Progenitor cell of endocrine pancreas (in vitro differentiated cells): ENCODE results near the gene HPCAL4. TPM values are rescaled to one million over a fixed set of nuclear protein-coding genes. Genes with fewer than 3 reads are reported as not detected.

Source experiments
- DNase-seq: peaks from one replicate; pipeline ENCODE4 v3.0.0; 2021; ENCODE audit warnings: low spot score; ENCODE audit not compliant: unreplicated experiment
- H3K27ac Mint-ChIP-seq: 2 replicates; pipeline ENCODE4 v1.8.0; 2021; ENCODE audit warnings: mild to moderate bottlenecking, moderate library complexity, mixed read lengths
- H3K27me3 Mint-ChIP-seq: 2 replicates; pipeline ENCODE4 v1.8.0; 2021; ENCODE audit warnings: mixed read lengths
- H3K36me3 Mint-ChIP-seq: 2 replicates; pipeline ENCODE4 v1.8.0; 2022; ENCODE audit warnings: mixed read lengths; ENCODE audit not compliant: insufficient read depth
- H3K4me1 Mint-ChIP-seq: 2 replicates; pipeline ENCODE4 v1.8.0; 2021; ENCODE audit warnings: low read depth, mixed read lengths
- H3K4me3 Mint-ChIP-seq: 2 replicates; pipeline ENCODE4 v1.8.0; 2021; ENCODE audit warnings: low read depth, mild to moderate bottlenecking, moderate library complexity, mixed read lengths
- H3K9me3 Mint-ChIP-seq: 2 replicates; pipeline ENCODE4 v1.8.0; 2021; ENCODE audit warnings: low read depth, mixed read lengths
- total RNA-seq: library from RNA; stranded (reverse); gene quantifications from 2 replicates; pipeline ENCODE4 v1.2.1, GENCODE V29; 2021
- TF ChIP-seq, protein P1 (sequence below): fragments of 200-600 bp; sonication (generic); IDR thresholded peaks from one replicate; pipeline ENCODE4 v1.5.0; 2021; ENCODE audit warnings: antibody characterized with exemption, mild to moderate bottlenecking; ENCODE audit not compliant: unreplicated experiment

Gene HPCAL4
- total RNA-seq, 1 donor from 2014 or later: not detected

DNA sequence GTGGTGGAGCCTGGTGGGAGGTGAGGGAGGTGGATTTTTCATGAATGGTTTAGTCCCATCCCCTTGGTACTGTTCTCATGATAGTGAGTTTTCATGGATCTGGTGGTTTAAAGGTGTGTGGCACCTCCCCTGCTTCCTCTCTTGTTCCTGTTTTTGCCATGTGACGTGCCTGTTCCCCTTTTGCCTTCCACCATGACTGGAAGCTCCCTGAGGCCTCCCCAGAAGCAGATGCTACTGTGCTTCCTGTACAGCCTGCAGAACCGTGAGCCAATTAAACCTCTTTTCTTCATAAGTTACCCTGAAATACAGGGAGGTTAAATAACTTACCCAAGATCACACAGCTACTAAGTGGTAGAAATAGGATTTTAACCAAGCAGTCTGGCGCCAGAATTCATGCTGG is 47.5 kb downstream of the HPCAL4 start:
- H3K27me3 Mint-ChIP-seq: peaks cover 46% of the 10 kb centered on the region
- no peaks in the 10 kb centered on the region for H3K36me3 Mint-ChIP-seq
- no peak overlapping the region for H3K27ac Mint-ChIP-seq
- H3K4me1 Mint-ChIP-seq: peaks cover 8% of the 10 kb centered on the region
- no peaks in the 10 kb centered on the region for H3K9me3 Mint-ChIP-seq
- H3K4me3 Mint-ChIP-seq: no peak overlapping the region
- DNase-seq: no peak
- TF ChIP-seq, protein P1, sequence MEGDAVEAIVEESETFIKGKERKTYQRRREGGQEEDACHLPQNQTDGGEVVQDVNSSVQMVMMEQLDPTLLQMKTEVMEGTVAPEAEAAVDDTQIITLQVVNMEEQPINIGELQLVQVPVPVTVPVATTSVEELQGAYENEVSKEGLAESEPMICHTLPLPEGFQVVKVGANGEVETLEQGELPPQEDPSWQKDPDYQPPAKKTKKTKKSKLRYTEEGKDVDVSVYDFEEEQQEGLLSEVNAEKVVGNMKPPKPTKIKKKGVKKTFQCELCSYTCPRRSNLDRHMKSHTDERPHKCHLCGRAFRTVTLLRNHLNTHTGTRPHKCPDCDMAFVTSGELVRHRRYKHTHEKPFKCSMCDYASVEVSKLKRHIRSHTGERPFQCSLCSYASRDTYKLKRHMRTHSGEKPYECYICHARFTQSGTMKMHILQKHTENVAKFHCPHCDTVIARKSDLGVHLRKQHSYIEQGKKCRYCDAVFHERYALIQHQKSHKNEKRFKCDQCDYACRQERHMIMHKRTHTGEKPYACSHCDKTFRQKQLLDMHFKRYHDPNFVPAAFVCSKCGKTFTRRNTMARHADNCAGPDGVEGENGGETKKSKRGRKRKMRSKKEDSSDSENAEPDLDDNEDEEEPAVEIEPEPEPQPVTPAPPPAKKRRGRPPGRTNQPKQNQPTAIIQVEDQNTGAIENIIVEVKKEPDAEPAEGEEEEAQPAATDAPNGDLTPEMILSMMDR: no peak

DNA sequence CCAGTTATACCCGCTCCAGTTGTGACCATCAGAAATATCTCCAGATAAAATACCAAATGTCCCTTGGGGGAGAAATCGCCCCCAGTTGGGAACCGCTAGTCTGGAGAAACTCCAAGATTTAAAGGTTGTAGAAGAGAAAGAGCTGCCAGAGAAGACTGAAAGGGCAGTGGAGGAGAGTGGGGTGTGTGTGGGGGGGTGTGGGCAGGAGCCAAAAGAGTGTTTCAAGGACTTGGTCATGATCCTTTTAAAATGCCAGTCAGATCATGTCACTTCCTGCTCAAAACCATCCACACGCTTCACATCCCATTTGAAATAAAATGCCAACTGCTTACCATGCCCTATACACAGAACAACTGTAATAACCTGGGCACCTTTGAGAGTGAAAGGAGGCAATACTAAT is 48.4 kb downstream of the HPCAL4 start:
- H3K27ac Mint-ChIP-seq: no peak overlapping the region
- no peak for DNase-seq
- H3K4me3 Mint-ChIP-seq: no peak overlapping the region
- peaks cover 8% of the 10 kb centered on the region for H3K4me1 Mint-ChIP-seq
- no peaks in the 10 kb centered on the region for H3K9me3 Mint-ChIP-seq
- H3K36me3 Mint-ChIP-seq: no peaks in the 10 kb centered on the region
- peaks cover 55% of the 10 kb centered on the region for H3K27me3 Mint-ChIP-seq
- TF ChIP-seq, protein P1: no peak

DNA sequence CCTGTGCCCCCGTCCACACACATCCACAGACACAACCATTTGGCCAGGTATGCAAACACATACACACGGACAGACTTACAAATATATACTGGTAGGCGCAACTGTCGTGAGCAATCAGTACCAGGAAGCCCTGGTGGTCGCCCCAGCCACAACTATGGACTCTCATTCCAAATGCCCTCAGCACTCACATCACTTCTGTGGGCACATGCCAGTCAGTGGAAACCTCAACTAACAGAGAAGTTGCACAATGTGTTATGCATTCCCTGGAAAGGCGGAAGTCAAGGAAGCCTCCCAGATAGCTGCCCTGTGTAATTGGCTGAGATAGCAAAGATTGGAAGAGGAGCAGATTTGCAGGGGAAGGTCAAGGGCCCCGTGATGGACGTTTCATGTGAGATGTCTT is 50.4 kb downstream of the HPCAL4 start:
- no peaks in the 10 kb centered on the region for H3K4me1 Mint-ChIP-seq
- H3K27ac Mint-ChIP-seq: no peak overlapping the region
- no peaks in the 10 kb centered on the region for H3K36me3 Mint-ChIP-seq
- no peaks in the 10 kb centered on the region for H3K9me3 Mint-ChIP-seq
- H3K27me3 Mint-ChIP-seq: peaks cover 74% of the 10 kb centered on the region
- H3K4me3 Mint-ChIP-seq: no peak overlapping the region
- no peak for DNase-seq
- TF ChIP-seq, protein P1: no peak

DNA sequence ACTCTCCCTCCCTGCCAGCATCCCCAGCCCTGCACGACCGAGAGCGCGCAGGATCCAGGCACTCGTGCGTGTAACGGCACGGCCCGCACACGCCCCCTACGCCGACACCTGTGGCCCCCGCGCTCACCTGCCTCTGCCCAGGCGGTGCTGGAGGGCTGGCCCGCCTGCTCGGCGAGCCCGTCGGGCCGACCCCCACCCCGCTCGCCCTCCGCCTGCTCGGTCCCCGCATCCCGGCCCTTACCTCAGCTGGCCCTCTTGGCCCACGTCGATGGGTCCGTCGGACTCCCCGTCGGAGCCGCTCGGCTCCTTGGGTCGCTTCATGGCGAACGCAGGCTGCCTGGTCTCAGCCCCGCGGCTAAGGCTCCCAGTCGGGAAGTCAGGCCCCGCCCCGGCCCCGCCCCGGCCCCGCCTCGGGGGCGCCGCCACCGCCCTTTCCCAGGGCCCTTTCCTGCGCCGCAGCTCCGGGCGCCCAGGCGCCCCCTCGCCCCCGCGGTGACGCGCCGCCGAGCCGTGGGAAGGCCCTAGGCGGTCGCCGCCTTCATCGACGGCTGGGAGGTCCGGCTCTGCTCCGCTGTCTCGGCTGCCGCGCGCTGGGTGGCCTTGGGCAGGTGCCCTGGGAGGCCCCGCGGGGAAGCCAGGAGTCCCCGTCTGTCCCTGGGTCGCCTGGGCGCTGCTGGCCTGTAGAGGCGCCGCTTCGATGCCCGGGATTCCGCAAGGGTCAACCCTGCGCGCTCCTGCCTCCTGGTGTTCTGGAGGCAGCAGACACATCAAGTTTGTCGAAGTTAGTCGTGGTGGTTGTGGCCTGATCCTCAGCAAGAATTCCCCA is 51.7 kb downstream of the HPCAL4 start, which contains the start of gene HEYL:
Gene HEYL (minus strand): TSS at position 339 of the 826 bp plus-strand sequence. CDS start 18 bp downstream, at position 321.
- no peak within 1 kb of the TSS for H3K27ac Mint-ChIP-seq
- peak; percentile 55 for DNase-seq
- H3K4me1 Mint-ChIP-seq: no peaks in the 10 kb centered on the region
- H3K36me3 Mint-ChIP-seq: no peaks in the 10 kb centered on the region
- TF ChIP-seq, protein P1: peak; percentile 58
- no peaks in the 10 kb centered on the region for H3K9me3 Mint-ChIP-seq
- H3K27me3 Mint-ChIP-seq: peaks cover 85% of the 10 kb centered on the region
- H3K4me3 Mint-ChIP-seq: peak within 1 kb of the TSS; percentile 56

DNA sequence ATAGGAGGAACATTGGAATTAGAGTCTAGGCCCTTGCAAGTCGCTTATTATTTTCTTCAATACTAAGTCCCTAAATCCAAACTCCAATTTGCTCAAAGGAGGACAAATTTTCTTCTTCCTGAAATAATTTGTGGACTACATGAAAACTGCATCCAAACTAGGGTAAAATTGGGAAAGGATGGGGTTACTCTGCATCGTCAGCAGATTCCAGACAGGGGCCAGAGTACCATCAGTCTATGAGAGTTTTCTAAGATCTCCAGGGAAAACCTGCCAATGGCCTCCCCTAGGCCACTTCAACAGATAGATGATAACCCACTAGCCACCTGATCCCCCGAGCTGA is 52.3 kb downstream of the HPCAL4 start:
- Mint-ChIP-seq H3K4me3 (peak overlapping the region; percentile 49), H3K4me1 (no peaks in the 10 kb centered on the region), H3K36me3 (no peaks in the 10 kb centered on the region), H3K27me3 (peaks cover 85% of the 10 kb centered on the region), H3K27ac (no peak overlapping the region), H3K9me3 (no peaks in the 10 kb centered on the region)
- DNase-seq: no peak
- TF ChIP-seq, protein P1: no peak
